Ovary (tissue), 9 donors: ENCODE data around the gene FMNL2. TPM values are rescaled to one million over a fixed set of nuclear protein-coding genes. Genes with fewer than 3 reads are reported as not detected.

ENCODE experiments used
- DNase-seq, 5 donors: peaks; one replicate each; pipeline ENCODE4 v3.0.0-alpha.2; 2019 to 2020
- H3K27ac ChIP-seq, 2 donors: fragments of 200-600 bp; one replicate each; pipeline versions ENCODE4 v1.5.1 to v1.8.0; 2019 to 2022
- H3K27me3 ChIP-seq: fragments of 200-600 bp; one replicate; pipeline ENCODE4 v1.8.0; 2022
- H3K36me3 ChIP-seq: fragments of 200-600 bp; sonication (generic); one replicate; pipeline ENCODE4 v1.5.1; 2019
- H3K4me1 ChIP-seq: one replicate; pipeline ENCODE4 v1.8.1; 2013; ENCODE audit warnings: mild to moderate bottlenecking, moderate library complexity; ENCODE audit not compliant: insufficient read depth
- H3K4me3 ChIP-seq: fragments of 200-600 bp; sonication (generic); one replicate; pipeline ENCODE4 v1.5.1; 2017
- H3K9me3 ChIP-seq, 2 donors: fragments of 200-600 bp in 1 of 2; sonication (generic) in 1 of 2; one replicate each; pipeline versions ENCODE4 v1.5.1 to v1.8.1; 2013 to 2019; ENCODE audit warnings: mild to moderate bottlenecking in 1 of 2, moderate library complexity in 1 of 2
- EP300 ChIP-seq: sonication (generic); formaldehyde crosslinking; IDR thresholded peaks from one replicate; pipeline ENCODE4 v1.6.1; 2017; ENCODE audit warnings: antibody characterized with exemption
- POLR2A ChIP-seq: fragments of 450-650 bp; IDR thresholded peaks from one replicate; pipeline ENCODE4 v1.6.1; 2017; ENCODE audit warnings: antibody characterized with exemption, mild to moderate bottlenecking, moderate library complexity
- WGBS, 3 donors: extraction: QIAGEN DNeasy Blood & Tissue Kit in 1 of 3; methylation state at CpG; one replicate each; pipeline versions ENCODE4 v1.1.5 to v1.1.7; 2013 to 2017; 5-methylcytosine and 5-hydroxymethylcytosine counted together
- intact Hi-C, 4 donors: fragments of 100-400 bp; cut with DNase I; formaldehyde crosslinking; loops; one replicate each; pipeline versions ENCODE4 v1.11.0 to v1.15.1; 2022 to 2023
- polyA plus RNA-seq, 2 donors: library from polyadenylated mRNA; stranded (reverse); fragments of 200-250 nt in 1 of 2; fragments of 350-450 nt in 1 of 2; fragmentation: Illumina TruSeq in 1 of 2; extraction: RNeasy Lipid Tissue Mini Kit (QIAGEN cat#74804) in 1 of 2; gene quantifications; one replicate each; pipeline ENCODE4 v1.2.3, GENCODE V29; 2013 to 2014
- total RNA-seq, 7 donors: library from RNA; depleted of rRNA in 2 of 7; stranded (reverse); fragments of >200 nt in 2 of 7; fragmentation: NEBNext Ultra II Directional in 3 of 7; extraction: Animal tissue kit (Norgen Biotek cat#: 25700) in 3 of 7; gene quantifications; one replicate each; pipeline versions ENCODE4 v1.1.0 to v1.2.4, GENCODE V29; 2016 to 2023
- TF ChIP-seq, protein P1 (sequence below), 3 donors: fragments of 450-650 bp in 2 of 3; fragments of 200-600 bp in 1 of 3; IDR thresholded peaks; one replicate each; pipeline versions ENCODE4 v1.5.1 to v1.8.0; 2016 to 2022; ENCODE audit warnings: antibody characterized with exemption in 3 of 3, mild to moderate bottlenecking in 1 of 3
- donor health status: DM: no; HTN: no; CAD: no; lungs with moderate emphysema.
- donor health status: DM: no; HTN: no; CAD: no.
- donor health status: Bipolar disorder and iron deficiency.
- donor health status: DM: yes; HTN: yes; CAD: no.
- donor health status: DM: no; HTN: no; CAD: no.
- donor health status: DM: yes; HTN: yes; CAD: no.

FMNL2 gene
- total and polyA plus RNA-seq, 9 donors, result 30.3 to 89.1 (median 51.3) TPM

GRCh38 chr2:152458441-152458940 is 123.5 kb downstream of the FMNL2 start:
- 77 to 96% (median 85%) methylated on average over 5 of the region's 5 CpGs for WGBS, 3 donors
- intact Hi-C loops, result no loop called here
- DNase-seq, result no peak
- Histone ChIP-seq H3K27ac (no peak overlapping the region), H3K9me3 (no peaks in the 10 kb centered on the region), H3K4me3 (no peak overlapping the region), H3K27me3 (no peaks in the 10 kb centered on the region), H3K4me1 (peaks cover 9% of the 10 kb centered on the region), H3K36me3 (no peaks in the 10 kb centered on the region)
- TF ChIP-seq POLR2A, result no peak
- TF ChIP-seq, protein P1, sequence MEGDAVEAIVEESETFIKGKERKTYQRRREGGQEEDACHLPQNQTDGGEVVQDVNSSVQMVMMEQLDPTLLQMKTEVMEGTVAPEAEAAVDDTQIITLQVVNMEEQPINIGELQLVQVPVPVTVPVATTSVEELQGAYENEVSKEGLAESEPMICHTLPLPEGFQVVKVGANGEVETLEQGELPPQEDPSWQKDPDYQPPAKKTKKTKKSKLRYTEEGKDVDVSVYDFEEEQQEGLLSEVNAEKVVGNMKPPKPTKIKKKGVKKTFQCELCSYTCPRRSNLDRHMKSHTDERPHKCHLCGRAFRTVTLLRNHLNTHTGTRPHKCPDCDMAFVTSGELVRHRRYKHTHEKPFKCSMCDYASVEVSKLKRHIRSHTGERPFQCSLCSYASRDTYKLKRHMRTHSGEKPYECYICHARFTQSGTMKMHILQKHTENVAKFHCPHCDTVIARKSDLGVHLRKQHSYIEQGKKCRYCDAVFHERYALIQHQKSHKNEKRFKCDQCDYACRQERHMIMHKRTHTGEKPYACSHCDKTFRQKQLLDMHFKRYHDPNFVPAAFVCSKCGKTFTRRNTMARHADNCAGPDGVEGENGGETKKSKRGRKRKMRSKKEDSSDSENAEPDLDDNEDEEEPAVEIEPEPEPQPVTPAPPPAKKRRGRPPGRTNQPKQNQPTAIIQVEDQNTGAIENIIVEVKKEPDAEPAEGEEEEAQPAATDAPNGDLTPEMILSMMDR (IDR thresholded peaks at IDR 0.05), result no peak

DNA sequence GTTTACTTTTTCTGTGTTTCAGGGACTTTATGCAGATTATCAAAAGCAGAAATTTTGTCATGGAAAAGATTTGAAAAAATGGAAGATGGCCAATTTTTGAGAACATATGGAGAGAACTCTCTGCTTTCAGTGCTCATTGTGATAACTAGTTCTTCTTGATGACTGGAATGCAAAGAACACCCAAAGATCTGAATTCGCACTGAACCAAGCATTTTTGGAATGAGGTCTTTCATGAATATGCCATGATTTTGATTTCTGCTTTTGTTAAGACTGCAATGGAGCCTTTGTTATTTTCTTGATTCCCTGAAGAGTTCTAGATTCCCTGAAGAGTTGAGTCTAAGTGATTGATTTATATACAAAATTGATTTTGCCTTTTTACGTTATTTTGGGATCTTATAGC is 124.1 kb downstream of the FMNL2 start:
- no peaks in the 10 kb centered on the region for H3K36me3 ChIP-seq
- no peak overlapping the region for H3K4me3 ChIP-seq
- no peaks in the 10 kb centered on the region for H3K9me3 ChIP-seq
- no peak for DNase-seq
- H3K27ac ChIP-seq, result no peak overlapping the region
- 91 to 95% (median 92%) methylated on average over 2 of the region's 2 CpGs for WGBS, 3 donors
- no peaks in the 10 kb centered on the region for H3K27me3 ChIP-seq
- intact Hi-C loops, result no loop called here
- H3K4me1 ChIP-seq, result peaks cover 12% of the 10 kb centered on the region
- TF ChIP-seq POLR2A, result no peak
- TF ChIP-seq EP300, result no peak
- TF ChIP-seq, protein P1 (IDR thresholded peaks at IDR 0.05), result no peak

GRCh38 chr2:152460567-152460966 is 125.6 kb downstream of the FMNL2 start:
- no peak overlapping the region for H3K27ac ChIP-seq

DNA sequence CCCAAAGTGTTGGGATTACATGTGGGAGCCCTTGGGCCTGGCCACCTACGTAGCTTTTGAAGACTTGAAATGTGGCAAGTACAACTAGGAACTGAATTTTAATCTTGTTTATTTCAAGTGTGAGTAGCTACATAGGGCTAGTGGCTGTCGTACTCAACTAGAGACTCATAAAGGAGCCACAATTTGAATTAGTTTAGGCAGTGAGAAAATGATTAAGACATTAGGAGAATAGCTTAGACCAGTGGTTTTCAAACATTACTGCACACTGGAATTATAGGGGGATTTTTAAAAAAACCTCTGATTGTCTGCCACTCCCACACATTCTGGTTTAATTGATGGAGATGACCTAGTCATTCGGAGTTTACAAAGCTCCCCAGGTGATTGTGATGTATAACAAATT is 127.1 kb downstream of the FMNL2 start:
- DNase-seq, result no peak
- Histone ChIP-seq H3K4me3 (no peak overlapping the region), H3K9me3 (no peaks in the 10 kb centered on the region), H3K4me1 (peaks cover 27% of the 10 kb centered on the region), H3K36me3 (no peaks in the 10 kb centered on the region), H3K27me3 (no peaks in the 10 kb centered on the region), H3K27ac (no peak overlapping the region)
- 97 to 98% (median 98%) methylated on average over 3 of the region's 3 CpGs for WGBS, 3 donors
- intact Hi-C loops, result loop anchor here in 1 of 4 donors (10.0 kb wide), 1 partner anchor 127 kb away; the partner anchor contains the start of gene FMNL2
- TF ChIP-seq POLR2A, result no peak
- TF ChIP-seq, protein P1 (IDR thresholded peaks at IDR 0.05), result no peak
- TF ChIP-seq EP300, result no peak

More at GRCh38 chr2:152460567-152460966, 125.6 kb downstream of the FMNL2 start:
- TF ChIP-seq, protein P1 (IDR thresholded peaks at IDR 0.05), result no peak
- TF ChIP-seq EP300, result no peak
- no peak for TF ChIP-seq POLR2A
- 90 to 92% (median 90%) methylated on average over 6 of the region's 6 CpGs for WGBS, 3 donors
- DNase-seq, result no peak
- no peaks in the 10 kb centered on the region for H3K9me3 ChIP-seq
- H3K4me3 ChIP-seq, result no peak overlapping the region
- H3K36me3 ChIP-seq, result no peaks in the 10 kb centered on the region
- peaks cover 17% of the 10 kb centered on the region for H3K4me1 ChIP-seq
- no peaks in the 10 kb centered on the region for H3K27me3 ChIP-seq
- intact Hi-C loops, result loop anchor here in 1 of 4 donors (10.0 kb wide), 1 partner anchor 126 kb away; the partner anchor contains the start of gene FMNL2
